Keratinocyte (primary cell): ENCODE measurements around the gene C17orf113. TPM values are rescaled to one million over a fixed set of nuclear protein-coding genes. Genes with fewer than 3 reads are reported as not detected.
A peak's percentile ranks its signal among the peaks of the same experiment; 100 is the strongest.

Source experiments
- DNase-seq: peaks from one replicate; pipeline ENCODE4 v3.0.0-alpha.2; 2011; ENCODE audit warnings: low read depth, missing footprints, low spot score
- FAIRE-seq: peaks from 2 replicates; lab custom pipeline; 2011; peaks lifted over from hg19 to GRCh38; lab: Jason Lieb, UNC
- H2AFZ ChIP-seq: 2 replicates; pipeline ENCODE4 v1.6.0; 2012; ENCODE audit warnings: low read length, control low read depth, inconsistent platforms; ENCODE audit not compliant: control insufficient read depth
- H3K27ac ChIP-seq: 2 replicates; pipeline ENCODE4 v1.5.1; 2011; ENCODE audit warnings: low read length; ENCODE audit not compliant: control insufficient read depth, insufficient read depth
- H3K27me3 ChIP-seq: 3 replicates; pipeline ENCODE4 v1.6.0; 2011; ENCODE audit warnings: low read length; ENCODE audit not compliant: control insufficient read depth, insufficient read depth; ENCODE audit errors: extremely low read depth
- H3K36me3 ChIP-seq, 2 experiments: 2 replicates in 1 of 2; 3 replicates in 1 of 2; pipeline ENCODE4 v1.5.1; 2011; ENCODE audit warnings: low read length in 2 of 2, mild to moderate bottlenecking in 1 of 2; ENCODE audit not compliant: control insufficient read depth in 2 of 2, insufficient read depth in 2 of 2; ENCODE audit errors: extremely low read depth in 1 of 2
- H3K4me1 ChIP-seq: 3 replicates; pipeline ENCODE4 v1.5.1; 2011; ENCODE audit warnings: low read length; ENCODE audit not compliant: control insufficient read depth, insufficient read depth; ENCODE audit errors: extremely low read depth
- H3K4me2 ChIP-seq: 3 replicates; pipeline ENCODE4 v1.6.0; 2011; ENCODE audit warnings: low read depth, low read length; ENCODE audit not compliant: control insufficient read depth, insufficient read depth; ENCODE audit errors: extremely low read depth
- H3K4me3 ChIP-seq, 3 experiments: fragments of 200-600 bp in 1 of 3; sonication (generic) in 1 of 3; 2 replicates in 2 of 3; 3 replicates in 1 of 3; pipeline ENCODE4 v1.5.1; 2011 to 2016; ENCODE audit warnings: low read length in 3 of 3, mild to moderate bottlenecking in 3 of 3, control low read depth in 2 of 3, inconsistent platforms in 1 of 3, low read depth in 1 of 3, mixed read lengths in 1 of 3, mixed run types in 1 of 3, moderate library complexity in 1 of 3; ENCODE audit not compliant: control insufficient read depth in 2 of 3, insufficient read depth in 2 of 3; ENCODE audit errors: extremely low read depth in 1 of 3
- H3K79me2 ChIP-seq: 2 replicates; pipeline ENCODE4 v1.6.0; 2012; ENCODE audit warnings: low read length; ENCODE audit not compliant: control insufficient read depth, insufficient read depth
- H3K9ac ChIP-seq: 3 replicates; pipeline ENCODE4 v1.6.0; 2011; ENCODE audit warnings: low read length; ENCODE audit not compliant: control insufficient read depth, insufficient read depth; ENCODE audit errors: extremely low read depth
- H3K9me1 ChIP-seq: 3 replicates; pipeline ENCODE4 v1.6.0; 2011; ENCODE audit warnings: low read length; ENCODE audit not compliant: control insufficient read depth, insufficient read depth; ENCODE audit errors: extremely low read depth
- H3K9me3 ChIP-seq: 2 replicates; pipeline ENCODE4 v1.5.1; 2012; ENCODE audit warnings: low read depth, low read length; ENCODE audit not compliant: control insufficient read depth
- H4K20me1 ChIP-seq: 3 replicates; pipeline ENCODE4 v1.6.0; 2011; ENCODE audit warnings: low read length; ENCODE audit not compliant: control insufficient read depth, insufficient read depth; ENCODE audit errors: extremely low read depth
- CTCF ChIP-seq, 3 experiments: IDR thresholded peaks in 1 of 3; conservative IDR thresholded peaks in 1 of 3; optimal IDR thresholded peaks in 1 of 3; 2 replicates in 2 of 3; 3 replicates in 1 of 3; pipeline versions ENCODE3 to v1.5.1; 2011; ENCODE audit warnings: low read length in 3 of 3, mild to moderate bottlenecking in 3 of 3, moderate library complexity in 2 of 3, control low read depth in 1 of 3, inconsistent platforms in 1 of 3; ENCODE audit not compliant: insufficient read depth in 2 of 3; ENCODE audit errors: extremely low read depth in 1 of 3
- EZH2 ChIP-seq: IDR thresholded peaks from one replicate; pipeline ENCODE4 v1.6.1; 2012; ENCODE audit warnings: inconsistent platforms, mild to moderate bottlenecking, low read length, moderate library complexity
- dilution Hi-C: fragments of 300-500 bp; cut with MboI; formaldehyde crosslinking; loops from one replicate; pipeline ENCODE4 v1.7.0; 2020; ENCODE audit warnings: low sequenced_read_pairs; ENCODE audit not compliant: extremely low pct_ligation_motif_present
- polyA plus RNA-seq, 5 experiments: library from polyadenylated mRNA; depleted of rRNA in 3 of 5; stranded (reverse) in 3 of 5; stranded (forward) in 1 of 5; unstranded in 1 of 5; fragments of >200 nt; gene quantifications; 1 replicate in 1 of 5; 2 replicates in 3 of 5; 3 replicates in 1 of 5; pipeline versions ENCODE4 v1.2.1 to v1.2.3, GENCODE V29; 2011 to 2012; ENCODE audit warnings: missing spikeins in 2 of 5, low read depth in 1 of 5, low replicate concordance in 1 of 5

The C17orf113 gene
- polyA plus RNA-seq, 1 donor (not counting 4 experiments of a cell fraction or from before 2014, with no cell fraction given) = 0.12 TPM

- Histone ChIP-seq H3K36me3 (peaks cover 8 to 22% of the 10 kb centered on the region in 2 experiments), H3K9me1 (no peaks in the 10 kb centered on the region), H3K4me3 (peak overlapping the region; percentile 69 to 94 (median 82)), H3K4me2 (peak overlapping the region; percentile 84), H4K20me1 (no peaks in the 10 kb centered on the region), H2AFZ (peak overlapping the region; percentile 43), H3K9me3 (no peaks in the 10 kb centered on the region), H3K27ac (peak overlapping the region; percentile 82), H3K4me1 (peaks cover 22% of the 10 kb centered on the region), H3K79me2 (peaks cover 59% of the 10 kb centered on the region), H3K27me3 (no peaks in the 10 kb centered on the region), H3K9ac (peak overlapping the region; percentile 95)
- dilution Hi-C loops = no loop called here
- no peak for DNase-seq
- FAIRE-seq = no peak
- TF ChIP-seq EZH2 = no peak
- TF ChIP-seq CTCF (optimal IDR thresholded peaks at IDR 0.05 in 1 of 3, IDR thresholded peaks at IDR 0.05 in 1 of 3, conservative IDR thresholded peaks at IDR 0.05 in 1 of 3; ENCODE audit: extremely low read depth in 1 of 3, insufficient read depth in 2 of 3, low read length in 3 of 3) = no peak
Observed at GRCh38 chr17:42018339-42018738, 32.1 kb downstream of the C17orf113 start.

GRCh38 chr17:42017866-42018200, 32.6 kb downstream of the C17orf113 start:
- Histone ChIP-seq H2AFZ (peak overlapping the region; percentile 43), H3K4me3 (peak overlapping the region; percentile 69 to 94 (median 82)), H3K9ac (peak overlapping the region; percentile 95), H3K79me2 (peaks cover 65% of the 10 kb centered on the region), H3K27me3 (no peaks in the 10 kb centered on the region), H3K27ac (peak overlapping the region; percentile 82), H3K9me1 (no peaks in the 10 kb centered on the region), H4K20me1 (no peaks in the 10 kb centered on the region), H3K36me3 (peaks cover 5 to 17% of the 10 kb centered on the region in 2 experiments), H3K4me2 (peak overlapping the region; percentile 84), H3K9me3 (no peaks in the 10 kb centered on the region), H3K4me1 (peaks cover 22% of the 10 kb centered on the region)
- TF ChIP-seq EZH2 = no peak
- no peak for TF ChIP-seq CTCF (optimal IDR thresholded peaks at IDR 0.05 in 1 of 3, IDR thresholded peaks at IDR 0.05 in 1 of 3, conservative IDR thresholded peaks at IDR 0.05 in 1 of 3; ENCODE audit: extremely low read depth in 1 of 3, insufficient read depth in 2 of 3, low read length in 3 of 3)
- no peak for DNase-seq
- dilution Hi-C loops = no loop called here
- FAIRE-seq = no peak
